HG02642 (cell line): ENCODE results near the gene PTPRN2.
"Not testable (repeated sequence)": the region's sequence is repeated elsewhere in the genome, so short reads cannot be mapped to it uniquely, and the experiment has no call there.

Experiments
- ATAC-seq: cut with Tn5 transposase; IDR thresholded peaks from one replicate; pipeline ENCODE4 v1.9.1; 2021; ENCODE audit warnings: mild to moderate bottlenecking; ENCODE audit not compliant: unreplicated experiment, poor library complexity

Gene PTPRN2

GRCh38 chr7:158321936-158322615 lies 265.5 kb downstream of the PTPRN2 start:
- ATAC-seq = no peak

- ATAC-seq = no peak
Observed at GRCh38 chr7:158321056-158321700, 266.4 kb downstream of the PTPRN2 start.

DNA sequence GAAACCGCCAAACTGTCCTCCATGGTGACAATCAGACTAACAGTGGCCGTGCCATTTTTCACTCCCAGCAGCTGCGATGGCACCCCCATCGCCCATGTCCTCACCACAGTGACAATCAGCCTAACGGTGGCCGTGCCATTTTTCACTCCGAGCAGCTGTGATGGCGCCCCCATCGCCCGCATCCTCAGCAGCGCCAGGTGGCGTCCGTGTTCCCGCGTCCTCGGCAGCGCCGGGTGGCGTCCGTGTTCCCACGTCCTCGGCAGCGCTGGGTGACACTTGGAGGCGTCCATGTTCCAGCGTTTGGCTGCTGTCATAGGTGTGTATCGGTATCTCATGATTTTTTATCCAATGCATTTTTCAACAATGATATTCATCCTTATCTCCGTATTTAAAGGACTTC lies 267.3 kb downstream of the PTPRN2 start:
- ATAC-seq = no peak

GRCh38 chr7:158318511-158318913 lies 269.1 kb downstream of the PTPRN2 start:
- no peak for ATAC-seq

GRCh38 chr7:158317238-158318205 lies 270.1 kb downstream of the PTPRN2 start:
- no peak for ATAC-seq

GRCh38 chr7:158316466-158317031 lies 271.1 kb downstream of the PTPRN2 start:
- ATAC-seq = no peak

GRCh38 chr7:158315881-158316280 lies 271.7 kb downstream of the PTPRN2 start:
- no peak for ATAC-seq

GRCh38 chr7:158315326-158315725 lies 272.3 kb downstream of the PTPRN2 start:
- no peak for ATAC-seq

GRCh38 chr7:158314394-158314793 lies 273.2 kb downstream of the PTPRN2 start:
- no peak for ATAC-seq

GRCh38 chr7:158313931-158314330 lies 273.7 kb downstream of the PTPRN2 start:
- ATAC-seq = no peak

DNA sequence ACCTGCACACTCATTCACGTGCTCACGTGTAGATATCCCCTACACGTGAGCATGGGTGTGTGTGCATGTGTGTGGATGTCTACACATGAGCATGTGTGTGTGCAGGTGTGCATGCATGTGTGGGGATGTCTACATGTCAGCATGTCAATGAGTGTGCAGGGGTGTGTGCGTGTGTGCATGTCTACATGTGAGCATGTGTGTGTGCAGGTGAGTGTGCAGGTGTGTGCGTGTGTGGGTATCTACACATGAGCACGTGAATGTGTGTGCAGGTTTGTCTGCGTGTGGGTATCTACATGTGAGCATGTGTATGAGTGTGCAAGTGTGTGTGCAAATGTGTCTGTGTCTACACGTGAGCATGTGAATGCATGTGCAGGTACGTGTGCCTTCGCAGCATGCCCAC lies 274.8 kb downstream of the PTPRN2 start:
- no peak for ATAC-seq

- ATAC-seq = no peak
Observed at GRCh38 chr7:158311791-158312190, 275.8 kb downstream of the PTPRN2 start.

DNA sequence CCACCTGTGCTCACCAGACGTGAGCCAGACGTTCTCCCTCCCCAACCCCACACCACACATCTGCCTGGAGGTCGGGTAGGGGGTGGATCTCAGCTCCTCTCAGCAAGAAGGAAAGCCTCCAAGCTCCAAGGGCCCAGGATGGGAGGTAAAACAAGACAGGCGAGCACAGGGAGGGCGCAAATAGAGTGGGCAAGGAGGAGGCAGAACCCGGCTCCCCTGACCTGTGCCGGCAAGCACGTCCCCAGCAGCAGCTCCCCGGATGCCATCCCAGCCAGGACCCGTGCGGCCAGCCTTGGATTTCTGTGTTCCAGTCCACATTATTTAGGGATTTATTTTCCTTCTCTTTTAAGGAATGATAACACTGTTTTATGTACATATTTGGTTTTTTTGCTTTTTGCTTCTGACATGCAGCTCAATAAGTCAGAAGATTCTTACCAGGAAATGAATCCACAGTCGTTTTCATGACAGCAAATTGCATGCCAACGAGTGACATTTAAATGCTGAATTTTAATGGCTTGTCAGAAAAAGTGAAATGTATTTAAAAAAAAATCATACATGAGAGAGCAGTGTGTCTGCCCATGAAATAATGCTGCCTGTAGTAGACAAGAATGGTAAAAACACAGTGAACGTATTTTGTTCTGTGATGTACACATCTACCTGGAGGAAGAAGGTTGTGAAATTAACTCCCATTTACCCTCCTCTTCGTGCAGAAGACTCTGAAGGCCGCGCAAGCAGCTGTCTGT lies 276.5 kb downstream of the PTPRN2 start:
- no peak for ATAC-seq

- no peak for ATAC-seq
Observed at GRCh38 chr7:158309868-158310763, 277.5 kb downstream of the PTPRN2 start.

GRCh38 chr7:158308001-158308400 lies 279.6 kb downstream of the PTPRN2 start:
- no peak for ATAC-seq

DNA sequence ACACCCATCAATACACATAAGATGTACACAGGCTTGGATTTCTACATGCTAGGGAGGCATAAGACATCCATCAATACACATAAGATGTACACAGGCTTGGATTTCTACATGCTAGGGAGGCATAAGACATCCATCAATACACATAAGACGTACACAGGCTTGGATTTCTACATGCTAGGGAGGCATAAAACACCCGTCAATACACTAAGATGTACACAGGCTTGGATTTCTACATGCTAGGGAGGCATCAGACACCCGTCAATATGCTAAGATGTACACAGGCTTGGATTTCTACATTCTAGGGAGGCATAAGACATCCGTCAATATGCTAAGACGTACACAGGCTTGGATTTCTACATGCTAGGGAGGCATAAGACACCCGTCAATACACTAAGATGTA lies 283.6 kb downstream of the PTPRN2 start:
- ATAC-seq = not testable (repeated sequence)

DNA sequence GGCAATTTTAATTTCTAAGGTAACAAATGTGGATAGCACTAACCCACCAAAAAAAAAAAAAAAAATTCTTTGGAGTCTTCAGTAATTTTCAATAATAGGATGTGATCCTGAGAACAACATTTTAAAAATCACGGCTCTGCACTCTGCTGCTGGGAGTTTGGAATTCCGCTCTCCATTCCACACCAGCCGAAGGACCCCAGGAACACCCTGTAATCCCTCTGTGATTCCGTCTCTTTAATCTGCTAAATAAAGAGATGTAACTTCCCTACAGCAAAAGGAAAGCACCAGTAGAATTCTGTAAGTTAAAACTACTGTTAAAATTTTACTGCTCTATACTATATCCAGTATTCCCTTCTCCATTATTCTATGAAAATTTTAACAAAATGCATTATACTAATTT lies 284.5 kb downstream of the PTPRN2 start:
- no peak for ATAC-seq

DNA sequence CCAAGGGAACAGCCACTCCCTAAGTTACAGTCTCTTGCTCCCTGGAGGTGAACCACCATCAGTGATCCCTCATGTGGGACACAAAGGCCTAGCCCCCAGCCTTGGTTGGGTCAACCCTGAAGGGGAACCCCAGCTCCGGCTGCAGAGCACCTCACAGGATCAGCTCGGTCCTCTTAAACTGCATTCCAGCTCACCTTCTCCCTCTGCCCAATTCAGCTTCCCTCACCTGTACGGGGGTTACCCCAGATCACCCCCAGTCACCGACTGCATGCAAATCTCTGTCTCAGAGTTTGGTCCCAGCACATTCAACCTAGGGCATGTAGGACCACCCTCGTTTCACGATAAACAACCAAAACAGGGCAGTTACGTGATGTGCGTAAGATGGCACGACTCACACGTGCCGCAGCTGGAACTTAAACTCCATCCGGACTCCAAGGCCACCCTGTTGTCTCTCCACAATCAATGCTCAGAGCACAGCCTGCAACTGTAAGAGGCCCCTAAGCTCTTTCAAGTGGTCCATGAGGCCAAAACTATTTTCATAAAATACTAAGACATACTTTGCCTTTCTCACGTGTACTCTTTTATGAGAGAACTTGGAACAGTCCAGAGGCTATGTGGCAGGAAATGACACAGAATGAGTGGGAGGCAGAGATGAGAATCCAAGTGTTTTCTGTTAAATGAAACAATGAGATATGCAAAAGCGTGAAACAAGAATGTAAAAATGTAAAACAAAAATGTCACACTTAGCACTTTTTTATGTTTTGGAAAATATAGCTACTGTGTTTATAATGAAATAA lies 285.2 kb downstream of the PTPRN2 start:
- no peak for ATAC-seq
